Measurements from ENCODE around the gene CDKN2B-AS1.

CDKN2B-AS1 gene

DNA sequence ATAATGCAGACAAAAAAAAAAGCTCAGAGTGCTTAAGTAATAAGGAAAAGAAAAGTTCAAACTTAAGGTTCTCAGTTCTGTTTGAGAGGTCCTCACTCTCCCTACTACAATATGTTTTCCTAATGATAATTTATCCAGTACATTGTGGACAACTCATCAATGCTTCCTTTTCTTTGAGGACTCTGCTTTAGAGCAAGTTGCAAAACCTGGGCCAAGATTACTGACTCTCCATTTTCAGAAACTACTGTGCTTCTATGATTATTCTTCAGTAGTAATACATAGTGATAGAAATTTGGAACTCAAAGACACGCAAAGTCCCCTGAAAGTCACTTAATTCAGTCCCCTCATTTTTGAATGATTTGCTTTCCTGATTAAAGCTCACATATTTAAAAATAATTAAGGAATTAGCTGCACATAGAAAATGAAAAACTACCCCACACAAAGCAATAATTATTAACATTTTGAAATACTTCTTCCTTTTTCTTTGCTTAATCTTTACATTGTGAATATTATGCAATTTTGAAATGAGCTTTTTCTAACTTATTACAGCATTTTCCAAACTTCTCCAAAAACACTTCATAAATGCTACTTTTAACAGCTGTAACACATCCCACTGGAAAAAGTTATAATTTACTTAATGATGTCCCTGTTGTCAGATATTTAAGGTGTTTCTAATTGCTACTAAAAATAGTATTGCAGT lies 11.6 kb upstream of the CDKN2B-AS1 start:
- DNase-seq (ENCODE audit: low spot score), result no peak

DNA sequence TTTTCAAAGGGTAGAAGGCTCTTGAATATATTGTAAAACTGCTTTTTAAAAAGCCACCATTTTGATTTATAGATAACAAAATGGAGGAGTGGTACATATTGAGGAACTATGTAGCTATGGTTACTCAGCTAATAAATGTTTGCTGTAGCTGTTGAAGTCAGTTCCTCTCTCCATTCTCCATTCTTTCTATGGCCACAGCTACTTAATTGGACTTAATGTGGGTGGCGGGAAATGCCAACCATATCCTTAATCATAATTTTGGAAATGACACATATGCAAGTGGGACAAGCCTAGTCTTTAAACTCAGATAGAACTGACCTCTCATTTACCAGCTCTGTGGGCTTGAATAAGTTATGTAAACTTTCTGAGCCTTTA lies 11.0 kb upstream of the CDKN2B-AS1 start:
- no peak for DNase-seq (ENCODE audit: low spot score)

DNA sequence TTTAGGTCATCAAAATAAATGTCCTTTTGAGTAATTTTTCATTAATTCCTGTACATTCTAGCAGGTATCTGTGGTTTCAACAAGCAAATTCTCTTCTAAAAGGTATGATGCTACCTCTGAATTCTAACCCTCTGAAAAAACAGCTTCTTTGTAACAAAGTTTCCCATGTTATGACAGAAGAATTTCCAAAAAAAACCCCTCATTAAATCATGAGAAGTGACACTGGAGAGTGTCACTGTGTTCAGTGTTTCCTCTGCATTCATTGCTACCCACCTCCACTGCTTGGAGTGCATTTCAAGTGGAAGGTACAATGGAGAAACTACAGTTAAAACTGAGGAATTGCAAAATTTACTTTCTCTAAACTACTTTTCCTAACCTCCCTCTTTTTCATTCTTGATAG lies 10.5 kb upstream of the CDKN2B-AS1 start:
- no peak for DNase-seq (ENCODE audit: low spot score)

DNA sequence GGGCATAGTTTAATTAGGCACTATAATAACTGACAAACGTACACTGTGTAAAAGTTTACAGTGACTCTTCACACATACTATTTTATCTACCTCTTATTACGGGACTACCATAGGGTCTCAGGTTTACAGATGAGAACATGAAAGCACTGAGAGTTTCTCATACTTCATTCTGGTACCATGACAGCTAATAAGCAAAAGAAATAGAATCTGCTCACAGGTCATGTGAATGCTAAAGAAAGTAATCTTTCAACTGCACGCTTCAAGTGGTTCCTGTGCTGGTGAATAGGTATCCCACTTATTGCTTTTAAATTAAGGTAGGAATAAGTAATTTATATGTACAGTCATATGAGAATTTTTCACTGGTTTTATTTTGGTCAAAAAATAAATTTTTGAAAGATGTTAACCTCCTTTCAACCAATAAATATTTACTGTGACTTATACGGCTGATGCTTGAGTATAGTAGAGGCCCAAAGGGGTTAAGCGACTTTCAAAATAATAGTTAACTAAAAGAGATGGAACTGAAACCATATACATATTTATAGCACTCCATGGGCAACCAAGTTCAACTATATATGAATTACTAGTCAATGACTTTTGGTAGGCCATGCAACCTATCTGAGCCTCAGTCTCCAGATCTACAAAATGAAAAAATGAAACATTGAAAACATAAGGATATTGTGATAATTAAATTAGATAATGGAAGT lies 8.5 kb upstream of the CDKN2B-AS1 start:
- no peak for DNase-seq (ENCODE audit: low spot score)

DNA sequence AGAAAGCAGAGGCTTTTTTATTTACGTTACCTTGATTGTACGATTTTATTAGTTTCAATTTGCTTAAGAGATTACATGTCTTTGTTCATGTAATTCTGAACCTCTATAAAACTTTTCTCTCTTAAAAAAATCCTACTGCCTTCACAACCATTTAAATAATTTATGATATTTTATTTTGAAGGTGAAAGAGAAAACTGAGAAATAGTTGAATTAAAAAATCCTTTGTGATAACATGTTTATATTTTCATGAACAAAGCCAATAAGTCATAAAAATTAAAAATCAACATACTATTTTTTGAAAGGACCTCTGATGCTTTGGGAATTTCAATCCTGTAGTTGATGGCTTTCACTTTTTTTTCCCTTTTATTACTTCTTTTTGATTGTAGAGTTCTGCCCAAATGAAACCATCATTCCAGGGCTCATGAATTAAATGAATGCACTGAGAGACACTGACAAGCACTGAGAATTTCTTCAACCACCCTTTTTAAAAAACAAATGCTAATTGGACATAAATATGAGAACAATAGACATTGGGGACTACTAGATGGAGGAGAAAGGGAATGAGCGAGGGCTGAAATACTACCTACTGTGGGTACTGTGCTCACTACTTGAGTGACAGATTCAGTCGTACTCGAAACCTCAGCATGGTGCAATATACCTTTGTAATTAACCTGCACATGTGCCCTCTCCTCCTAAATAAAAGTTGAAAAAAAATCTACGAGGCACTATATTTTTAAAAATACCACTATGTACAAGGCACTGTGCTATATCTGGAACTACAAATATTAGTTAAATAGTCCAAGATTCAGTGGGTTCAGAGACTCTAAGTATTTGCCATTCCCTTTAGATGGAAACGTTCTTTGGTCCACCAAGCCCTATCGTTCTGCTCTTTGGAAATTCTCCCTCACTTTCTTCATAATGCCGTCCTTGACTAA lies 6.3 kb upstream of the CDKN2B-AS1 start:
- DNase-seq (ENCODE audit: low spot score), result no peak

DNA sequence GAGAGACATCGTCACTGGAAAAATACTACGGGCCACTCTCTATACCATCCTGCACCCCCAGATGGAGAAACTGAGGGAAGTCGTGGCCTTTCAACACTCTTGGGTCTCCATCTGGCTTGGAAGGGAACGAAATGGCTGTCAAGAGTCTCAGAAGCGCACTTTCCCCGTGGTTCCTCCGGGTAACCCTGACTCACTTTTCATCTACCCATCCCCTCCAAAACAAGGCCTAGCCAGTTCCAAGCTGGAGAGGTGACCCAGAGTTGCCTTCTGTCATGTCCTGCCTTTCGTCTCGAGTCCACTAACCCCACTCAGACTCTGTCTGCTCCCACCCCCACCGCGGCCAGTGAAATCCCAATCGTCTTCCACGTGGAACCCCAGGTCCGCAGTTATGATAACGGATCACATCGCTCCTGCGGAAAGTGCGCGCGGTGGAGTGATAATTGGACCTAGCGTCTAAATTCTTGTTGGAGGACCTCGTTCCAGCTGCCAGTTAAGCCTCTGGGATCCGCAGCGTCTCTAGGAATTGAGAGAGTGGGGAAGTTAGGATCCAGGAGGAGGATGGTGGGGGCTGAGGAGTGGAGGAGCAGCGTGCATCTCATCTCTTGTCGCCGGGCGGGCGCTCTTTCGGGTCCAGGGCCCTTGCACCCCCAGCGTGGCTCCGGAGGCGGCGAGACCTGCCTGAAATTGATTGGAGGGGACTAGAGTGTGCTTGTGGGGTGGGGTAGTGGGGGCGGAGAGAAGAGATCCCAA lies 5.0 kb upstream of the CDKN2B-AS1 start:
- DNase-seq (ENCODE audit: low spot score), result no peak

DNA sequence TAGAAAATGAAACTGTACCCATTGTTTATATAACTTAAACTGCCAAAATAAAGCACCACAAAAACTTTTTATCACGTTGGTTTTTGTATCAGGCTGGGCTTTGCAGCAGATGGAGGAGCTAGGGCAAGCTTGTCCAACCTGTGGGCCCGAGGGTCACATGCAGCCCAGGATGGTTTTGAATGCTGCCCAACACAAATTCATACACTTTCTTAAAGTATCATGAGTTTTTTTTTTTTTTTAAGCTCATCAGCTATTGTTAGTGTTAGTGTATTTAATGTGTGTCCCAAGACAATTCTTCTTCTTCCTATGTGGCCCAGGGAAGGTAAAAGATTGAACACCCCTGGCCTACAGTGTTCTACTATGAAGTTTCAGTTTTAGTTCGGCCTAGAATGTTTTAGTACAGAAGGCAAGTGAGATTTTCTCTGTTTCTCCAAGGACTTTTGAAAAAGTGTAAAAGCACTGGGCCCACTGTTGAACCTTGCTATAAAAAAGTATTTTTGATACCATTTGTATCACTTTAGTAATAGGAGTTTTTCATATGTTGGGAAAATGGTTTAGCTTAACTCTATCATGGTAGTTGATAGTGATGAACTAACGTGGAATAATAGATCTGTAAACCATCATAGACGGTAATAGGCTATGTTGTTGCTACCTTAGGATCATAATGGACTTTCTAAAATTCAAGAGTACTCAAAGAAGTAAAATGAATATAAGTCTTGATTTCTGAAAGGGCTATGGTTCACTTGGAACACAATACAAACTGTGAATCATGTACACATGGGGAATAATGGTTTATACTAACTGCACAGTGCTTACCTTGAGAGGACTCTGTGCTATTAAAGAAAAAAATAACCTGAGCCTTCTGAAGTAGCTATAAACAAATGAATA lies 3.3 kb upstream of the CDKN2B-AS1 start:
- DNase-seq (ENCODE audit: low spot score), result no peak

DNA sequence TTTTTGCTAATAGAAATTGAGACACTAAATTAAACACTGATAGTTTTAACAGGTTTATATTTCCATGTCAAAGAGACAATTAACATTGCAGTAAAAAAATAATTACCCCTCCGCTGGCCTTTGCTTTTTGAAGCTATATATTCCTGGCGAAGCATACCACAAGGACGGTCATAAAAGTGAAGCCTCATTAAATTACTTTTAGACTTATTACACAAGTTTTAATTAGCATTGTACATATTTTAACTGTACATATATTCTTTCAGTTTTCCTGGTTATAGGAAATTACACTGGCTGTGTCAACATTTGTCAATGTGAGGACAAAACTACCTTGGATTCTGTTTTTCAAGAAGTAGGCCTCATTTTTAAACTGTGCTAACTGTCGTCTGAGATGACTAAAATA lies 1.6 kb upstream of the CDKN2B-AS1 start:
- DNase-seq (ENCODE audit: low spot score), result no peak

DNA sequence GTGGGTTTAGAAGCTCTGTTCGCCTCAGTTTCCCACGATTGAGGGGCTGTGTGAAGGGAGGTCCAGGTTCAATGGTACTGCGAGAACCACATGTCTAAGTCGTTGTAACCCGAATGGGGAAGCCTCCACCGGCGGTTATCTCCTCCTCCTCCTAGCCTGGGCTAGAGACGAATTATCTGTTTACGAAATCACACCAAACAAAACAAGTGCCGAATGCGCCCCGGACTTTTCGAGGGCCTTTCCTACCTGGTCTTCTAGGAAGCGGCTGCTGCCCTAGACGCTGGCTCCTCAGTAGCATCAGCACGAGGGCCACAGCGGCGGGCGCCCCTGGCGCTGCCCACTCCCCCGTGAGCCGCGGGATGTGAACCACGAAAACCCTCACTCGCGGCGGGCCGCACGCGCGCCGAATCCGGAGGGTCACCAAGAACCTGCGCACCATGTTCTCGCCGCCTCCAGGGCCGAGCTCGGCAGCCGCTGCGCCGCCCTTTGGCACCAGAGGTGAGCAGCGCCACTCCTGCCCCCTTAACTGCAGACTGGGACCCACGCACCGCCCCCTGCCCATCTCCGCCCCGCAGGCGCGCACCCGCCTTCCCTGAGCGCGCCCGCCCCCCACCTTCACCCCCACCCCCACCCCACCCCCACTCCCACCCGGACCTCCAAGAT lies 567 bp upstream of the CDKN2B-AS1 start, which contains the start of gene CDKN2A:
Gene CDKN2A (minus strand): TSS at position 500 of the 663 bp plus-strand sequence.
- DNase-seq (ENCODE audit: low spot score), result no peak

DNA sequence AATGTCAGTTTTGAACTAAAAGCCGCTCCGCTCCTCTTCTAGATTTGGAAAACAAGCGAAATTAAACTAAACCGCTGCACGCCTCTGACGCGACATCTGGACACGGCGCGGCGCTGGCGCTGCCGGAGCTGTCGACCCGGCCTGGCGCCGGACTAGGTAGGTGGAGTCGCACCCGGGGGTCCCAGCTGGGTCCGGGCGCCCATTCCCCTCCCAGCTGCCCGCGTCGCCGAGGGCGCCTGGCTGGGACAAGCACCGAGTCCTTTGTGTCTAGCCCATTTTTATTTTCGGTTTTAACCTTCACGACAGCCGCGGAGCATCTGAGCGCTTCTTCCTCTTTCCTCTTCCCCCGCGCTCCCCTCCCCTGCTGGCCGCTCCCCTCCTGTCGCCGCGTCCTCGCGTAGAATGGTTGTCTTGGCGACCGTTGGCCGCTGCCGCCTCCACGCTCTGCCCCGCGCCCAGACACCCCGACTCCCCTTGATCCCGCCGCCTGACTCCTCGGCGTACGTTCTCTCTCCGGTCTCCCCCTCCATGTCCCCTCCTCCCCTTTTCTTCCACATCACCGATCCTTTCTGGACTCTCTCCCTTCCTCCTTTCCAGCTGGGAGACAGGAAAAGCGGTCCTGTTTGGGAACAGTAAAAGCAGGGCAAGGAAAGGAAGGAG lies 545 bp downstream of the CDKN2B-AS1 start:
- DNase-seq (ENCODE audit: low spot score), result no peak

DNA sequence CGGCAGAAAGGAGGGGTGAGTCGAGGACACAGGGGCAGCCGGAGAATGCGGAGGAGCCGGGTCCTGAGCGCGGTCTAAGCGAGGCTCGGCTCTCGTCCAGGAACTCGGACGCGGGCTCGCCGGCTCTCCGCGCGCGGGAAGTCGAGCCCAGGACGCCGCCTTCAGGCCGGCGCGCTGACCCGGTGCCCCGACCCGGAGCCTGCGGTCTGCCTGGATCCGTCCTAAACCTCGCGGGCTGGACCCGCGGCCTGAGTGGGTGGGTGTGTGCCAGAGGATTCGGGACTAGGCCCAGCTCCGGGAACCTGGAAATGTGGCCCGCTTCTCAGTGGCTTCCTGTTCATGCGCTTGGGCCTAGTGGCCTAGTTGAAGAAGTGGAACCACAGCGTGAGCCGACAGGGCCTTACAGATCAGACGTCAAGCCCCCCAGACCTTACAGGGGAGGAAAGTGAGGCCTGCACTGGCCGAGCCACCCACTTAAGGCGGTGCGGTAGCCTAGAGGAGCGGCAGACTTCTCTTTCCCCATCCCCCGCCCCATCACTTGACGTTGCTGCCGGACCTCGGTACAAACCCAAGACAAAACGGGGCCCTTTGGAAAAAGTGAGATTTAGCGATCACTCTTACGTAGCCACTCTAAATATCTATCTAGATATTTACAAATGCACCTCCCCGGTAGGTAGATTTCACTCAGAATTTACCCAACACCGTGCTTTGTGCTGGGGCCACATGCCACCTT lies 1.2 kb downstream of the CDKN2B-AS1 start:
- DNase-seq (ENCODE audit: low spot score), result peak; percentile 74

DNA sequence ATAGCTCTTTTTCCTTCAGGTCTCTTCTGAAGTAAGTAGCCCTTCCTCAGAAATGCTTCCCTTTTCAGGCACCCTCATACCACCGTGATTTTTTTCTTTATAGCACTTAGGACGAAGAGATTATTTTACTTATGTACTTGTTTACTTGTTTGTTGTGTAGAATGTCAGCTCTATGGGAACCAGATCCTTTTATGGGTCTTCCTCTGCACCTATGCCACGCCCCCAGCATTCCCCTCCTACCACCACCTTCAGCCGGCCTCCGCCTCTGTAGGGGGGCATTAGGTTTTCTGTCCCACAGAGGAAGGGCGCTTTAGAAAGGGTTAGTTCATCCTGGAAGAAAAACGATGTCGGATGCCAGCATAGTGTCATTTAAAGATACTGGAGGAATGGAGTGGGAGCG lies 1.8 kb downstream of the CDKN2B-AS1 start:
- no peak for DNase-seq (ENCODE audit: low spot score)

DNA sequence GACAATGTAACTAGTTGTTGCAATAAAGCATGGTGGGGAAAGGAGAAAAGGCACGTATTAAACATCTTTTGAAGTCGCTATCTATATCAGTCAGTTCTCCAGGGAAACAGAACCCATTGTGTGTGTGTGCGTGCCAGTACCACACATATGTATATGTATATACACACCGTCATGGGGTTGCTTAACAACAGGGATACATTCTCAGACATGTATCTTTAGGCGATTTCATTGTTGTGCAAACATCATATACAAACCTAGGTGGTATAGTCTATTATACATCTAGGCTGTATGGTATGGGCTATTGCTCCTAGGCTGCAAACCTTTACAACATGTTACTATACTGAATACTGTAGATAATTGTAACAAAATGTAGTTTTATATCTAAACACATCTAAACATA lies 2.3 kb downstream of the CDKN2B-AS1 start:
- DNase-seq (ENCODE audit: low spot score), result no peak

DNA sequence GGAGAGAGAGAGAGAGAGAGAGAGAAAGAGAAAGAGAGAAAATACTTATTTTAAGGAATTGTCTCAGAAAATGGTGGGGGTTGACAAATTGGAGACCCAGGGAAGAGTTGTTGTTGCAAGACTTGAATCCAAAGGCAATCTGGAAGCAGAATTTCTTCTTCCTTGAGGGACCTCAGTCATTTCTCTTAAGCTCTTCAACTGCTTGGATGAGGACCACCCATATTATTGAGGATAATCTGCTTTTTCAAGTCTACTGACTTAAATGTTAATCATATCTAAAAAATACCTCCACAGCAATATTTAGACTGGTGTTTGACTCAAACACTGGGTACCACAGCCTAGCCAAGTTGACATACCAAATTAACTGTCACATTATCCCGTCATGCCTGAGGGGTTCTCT lies 2.9 kb downstream of the CDKN2B-AS1 start:
- DNase-seq (ENCODE audit: low spot score), result no peak

DNA sequence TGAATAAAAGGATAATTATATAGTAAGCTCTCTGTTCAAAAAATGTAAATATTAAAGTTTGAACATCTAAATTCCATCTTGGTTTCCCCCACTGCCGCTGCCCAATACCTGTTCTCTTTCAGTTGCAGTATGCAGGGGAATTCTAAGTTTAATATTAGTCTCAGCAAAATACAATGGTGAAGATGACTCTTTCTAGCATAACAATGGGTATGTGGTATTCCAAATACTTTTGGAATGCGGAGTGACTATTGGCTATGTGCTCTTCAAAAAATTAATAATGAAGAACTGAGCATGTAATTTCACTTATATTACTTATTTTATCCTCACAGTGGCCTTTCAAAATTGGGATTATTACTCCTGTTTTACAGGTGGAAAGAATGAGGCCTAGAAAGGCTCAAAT lies 3.4 kb downstream of the CDKN2B-AS1 start:
- DNase-seq (ENCODE audit: low spot score), result no peak

DNA sequence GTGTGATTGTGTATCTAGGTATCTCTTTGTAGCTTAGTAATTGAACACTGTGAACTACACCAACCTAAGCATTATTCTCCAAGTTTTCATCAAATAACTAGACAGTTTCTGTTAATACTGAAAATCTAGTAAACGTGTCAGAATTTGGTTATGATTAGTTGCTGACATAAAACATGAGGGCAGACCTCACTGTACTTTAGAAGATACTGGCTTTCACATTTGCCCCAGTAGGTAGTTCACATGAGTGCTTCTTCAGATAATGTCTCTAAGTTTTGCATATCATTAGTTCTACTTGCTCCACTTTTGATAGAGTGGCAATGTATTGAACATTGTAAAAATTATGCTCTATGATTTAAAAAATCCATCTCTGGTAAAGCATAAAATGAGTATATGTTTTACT lies 7.4 kb downstream of the CDKN2B-AS1 start:
- no peak for DNase-seq (ENCODE audit: low spot score)

DNA sequence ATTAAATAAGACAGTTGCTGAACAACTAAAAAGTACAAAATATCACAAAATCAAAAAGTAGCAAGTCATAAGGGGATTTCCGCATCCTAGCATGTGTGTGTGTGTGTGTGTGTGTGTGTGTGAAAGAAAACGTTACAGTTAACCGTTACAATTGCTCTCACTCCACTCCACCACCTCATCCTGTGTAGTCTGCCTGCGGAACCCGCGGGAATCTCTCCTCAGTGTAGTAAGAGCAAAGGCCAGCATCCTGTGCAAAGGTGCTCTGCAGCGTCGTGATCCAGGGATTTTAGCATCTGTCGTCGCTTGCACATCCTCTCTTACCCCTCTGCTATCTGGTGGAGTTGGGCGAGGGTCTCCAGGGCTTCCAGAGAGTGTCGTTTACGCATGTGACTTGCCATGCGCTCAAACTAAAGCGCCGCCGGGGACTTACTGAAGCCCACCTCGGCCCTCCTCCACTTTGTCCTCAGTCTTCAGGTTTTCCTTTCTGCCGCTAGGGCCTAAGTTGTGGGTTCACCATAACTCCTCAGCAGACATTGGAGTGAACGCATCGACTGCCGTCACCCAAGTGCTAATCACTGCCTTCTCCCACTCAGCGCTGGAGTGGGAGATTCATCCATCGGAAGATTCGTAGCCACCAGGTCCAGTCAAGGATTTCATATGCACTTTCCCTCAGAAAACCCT lies 10.6 kb downstream of the CDKN2B-AS1 start:
- no peak for DNase-seq (ENCODE audit: low spot score)

All from left forelimb (tissue), 1 donor.